Stimulated activated CD4-positive, alpha-beta T cell treated with anti-CD3 and anti-CD28 coated beads, Interleukin-15, amount 100 ng/mL, for 1 hour (primary cell): ENCODE results near the gene ADIRF.
"Not testable (repeated sequence)": the region's sequence is repeated elsewhere in the genome, so short reads cannot be mapped to it uniquely, and the experiment has no call there.

Experiments used
- DNase-seq, 2 donors: peaks; one replicate each; pipeline ENCODE4 v3.0.0-alpha.2; 2020; ENCODE audit warnings: low read depth in 1 of 2, low spot score in 1 of 2

ADIRF gene

DNA sequence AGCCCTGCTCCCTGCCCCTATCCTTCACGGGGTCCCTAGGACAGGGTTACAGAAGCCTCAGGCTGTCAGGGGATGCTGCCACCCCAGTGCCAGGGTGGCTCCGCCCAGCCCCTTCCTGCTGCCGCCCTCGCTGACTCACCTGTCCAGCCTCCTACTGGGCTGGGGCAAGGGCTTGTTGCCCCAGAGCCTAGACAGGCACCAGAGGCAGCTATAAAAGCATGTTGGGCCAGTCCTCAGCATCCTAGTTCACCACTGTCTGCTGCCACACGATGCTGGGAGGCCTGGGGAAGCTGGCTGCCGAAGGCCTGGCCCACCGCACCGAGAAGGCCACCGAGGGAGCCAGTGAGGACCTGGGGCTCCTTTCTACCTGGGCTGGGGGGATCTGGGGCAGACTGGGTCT lies 51.8 kb downstream of the ADIRF start, which contains the start of gene FAM25A:
Gene FAM25A, plus strand, starts transcription at position 239 of the 400 bp plus-strand sequence. Its CDS starts 31 bp downstream, at position 270.
- DNase-seq = not testable (repeated sequence)
